SK-N-SH treated with all-trans-retinoic acid at 6 μM for 48 hours (cell line): Measurements from ENCODE around the gene RRAD.

Source experiments
- ATAC-seq: fragments of 200-7000 bp; cut with Tn5 transposase; 3 replicates; pipeline ENCODE4 v1.9.1; 2020; ENCODE audit warnings: mild to moderate bottlenecking, moderate library complexity
- ARNTL ChIP-seq: fragments of 450-650 bp; formaldehyde crosslinking; IDR thresholded peaks from 2 replicates; pipeline ENCODE4 v1.5.0; 2020; ENCODE audit warnings: low read depth, mild to moderate bottlenecking, moderate library complexity, borderline replicate concordance
- BACH2 ChIP-seq: fragments of 250-450 bp; sonication (Bioruptor Pico); IDR thresholded peaks from 2 replicates; pipeline ENCODE4 v1.9.0; 2021; ENCODE audit warnings: mild to moderate bottlenecking, borderline replicate concordance
- CSDC2 ChIP-seq: fragments of 250-450 bp; sonication (Bioruptor Pico); IDR thresholded peaks from 2 replicates; pipeline ENCODE4 v1.5.0; 2020; ENCODE audit warnings: mild to moderate bottlenecking, moderate library complexity
- CSRNP3 ChIP-seq: fragments of 250-450 bp; sonication (Bioruptor Pico); IDR thresholded peaks from 2 replicates; pipeline ENCODE4 v1.5.1; 2021; ENCODE audit warnings: mild to moderate bottlenecking, moderate library complexity
- ESRRG ChIP-seq: fragments of 250-450 bp; sonication (Bioruptor Pico); IDR thresholded peaks from 2 replicates; pipeline ENCODE4 v1.6.1; 2021; ENCODE audit warnings: mild to moderate bottlenecking
- GLIS3 ChIP-seq: fragments of 250-450 bp; sonication (Bioruptor Pico); IDR thresholded peaks from 2 replicates; pipeline ENCODE4 v1.5.0; 2020; ENCODE audit warnings: mild to moderate bottlenecking, moderate library complexity
- ISL1 ChIP-seq: fragments of 250-450 bp; sonication (Bioruptor Pico); IDR thresholded peaks from 2 replicates; pipeline ENCODE4 v2.1.2; 2022; ENCODE audit warnings: mild to moderate bottlenecking, moderate library complexity
- OSR1 ChIP-seq: fragments of 250-450 bp; sonication (Bioruptor Pico); IDR thresholded peaks from 2 replicates; pipeline ENCODE4 v1.8.0; 2022; ENCODE audit warnings: moderate library complexity, mild to moderate bottlenecking, inconsistent platforms
- PPARA ChIP-seq: fragments of 250-450 bp; sonication (Bioruptor Pico); IDR thresholded peaks from 2 replicates; pipeline ENCODE4 v1.5.0; 2020; ENCODE audit warnings: mild to moderate bottlenecking, borderline replicate concordance
- RARB ChIP-seq: fragments of 250-450 bp; sonication (Bioruptor Pico); IDR thresholded peaks from 2 replicates; pipeline ENCODE4 v1.8.0; 2021; ENCODE audit warnings: mild to moderate bottlenecking, moderate library complexity
- SNAI2 ChIP-seq: fragments of 250-450 bp; sonication (Bioruptor Pico); IDR thresholded peaks from 2 replicates; pipeline ENCODE4 v1.5.0; 2020; ENCODE audit warnings: mild to moderate bottlenecking, moderate library complexity
- TCF4 ChIP-seq: fragments of 250-450 bp; sonication (Bioruptor Pico); IDR thresholded peaks from 2 replicates; pipeline ENCODE4 v1.8.0; 2021; ENCODE audit warnings: mild to moderate bottlenecking, moderate library complexity, borderline replicate concordance
- TOX ChIP-seq: fragments of 250-450 bp; sonication (Bioruptor Pico); IDR thresholded peaks from 2 replicates; pipeline ENCODE4 v1.8.0; 2021; ENCODE audit warnings: mild to moderate bottlenecking, moderate library complexity, borderline replicate concordance
- ZFP3 ChIP-seq: fragments of 250-450 bp; sonication (Bioruptor Pico); IDR thresholded peaks from 2 replicates; pipeline ENCODE4 v1.5.0; 2020; ENCODE audit warnings: mild to moderate bottlenecking, moderate library complexity
- ZFP30 ChIP-seq: fragments of 450-650 bp; formaldehyde crosslinking; IDR thresholded peaks from 2 replicates; pipeline ENCODE4 v1.5.0; 2022; ENCODE audit warnings: mild to moderate bottlenecking, moderate library complexity
- ZNF565 ChIP-seq: fragments of 450-650 bp; formaldehyde crosslinking; conservative IDR thresholded peaks from 2 replicates; pipeline ENCODE4 v1.5.0; 2020; ENCODE audit warnings: low read depth, mild to moderate bottlenecking, moderate library complexity
- ZNF70 ChIP-seq: fragments of 450-650 bp; formaldehyde crosslinking; IDR thresholded peaks from 2 replicates; pipeline ENCODE4 v1.5.0; 2020; ENCODE audit warnings: mild to moderate bottlenecking, moderate library complexity
- ZNF8 ChIP-seq: fragments of 450-650 bp; formaldehyde crosslinking; IDR thresholded peaks from 2 replicates; pipeline ENCODE4 v1.5.0; 2020; ENCODE audit warnings: mild to moderate bottlenecking, moderate library complexity
- TF ChIP-seq, protein P1 (sequence below): fragments of 250-450 bp; sonication (Bioruptor Pico); IDR thresholded peaks from 2 replicates; pipeline ENCODE4 v1.8.0; 2020; ENCODE audit warnings: mild to moderate bottlenecking, moderate library complexity, borderline replicate concordance
- TF ChIP-seq, protein P2 (sequence below): fragments of 250-450 bp; sonication (Bioruptor Pico); IDR thresholded peaks from 2 replicates; pipeline ENCODE4 v1.8.0; 2021; ENCODE audit warnings: low read depth, mild to moderate bottlenecking, moderate library complexity, borderline replicate concordance

Gene RRAD

GRCh38 chr16:66970775-66971720 lies 45.7 kb upstream of the RRAD start:
- TF ChIP-seq OSR1 (CRISPR knock-in tag) (no peak), PPARA (CRISPR knock-in tag) (no peak), ZFP30 (CRISPR knock-in tag) (no peak), GLIS3 (CRISPR knock-in tag) (no peak), ZNF70 (CRISPR knock-in tag) (no peak), RARB (CRISPR knock-in tag) (no peak), ESRRG (CRISPR knock-in tag) (no peak), CSDC2 (CRISPR knock-in tag) (no peak), ZFP3 (CRISPR knock-in tag) (no peak), TOX (CRISPR knock-in tag) (no peak), BACH2 (no peak), ZNF8 (CRISPR knock-in tag) (no peak), TCF4 (no peak), CSRNP3 (CRISPR knock-in tag) (no peak), ARNTL (CRISPR knock-in tag) (no peak), SNAI2 (CRISPR knock-in tag) (no peak), ZNF565 (CRISPR knock-in tag) (no peak)
- TF ChIP-seq, protein P1, sequence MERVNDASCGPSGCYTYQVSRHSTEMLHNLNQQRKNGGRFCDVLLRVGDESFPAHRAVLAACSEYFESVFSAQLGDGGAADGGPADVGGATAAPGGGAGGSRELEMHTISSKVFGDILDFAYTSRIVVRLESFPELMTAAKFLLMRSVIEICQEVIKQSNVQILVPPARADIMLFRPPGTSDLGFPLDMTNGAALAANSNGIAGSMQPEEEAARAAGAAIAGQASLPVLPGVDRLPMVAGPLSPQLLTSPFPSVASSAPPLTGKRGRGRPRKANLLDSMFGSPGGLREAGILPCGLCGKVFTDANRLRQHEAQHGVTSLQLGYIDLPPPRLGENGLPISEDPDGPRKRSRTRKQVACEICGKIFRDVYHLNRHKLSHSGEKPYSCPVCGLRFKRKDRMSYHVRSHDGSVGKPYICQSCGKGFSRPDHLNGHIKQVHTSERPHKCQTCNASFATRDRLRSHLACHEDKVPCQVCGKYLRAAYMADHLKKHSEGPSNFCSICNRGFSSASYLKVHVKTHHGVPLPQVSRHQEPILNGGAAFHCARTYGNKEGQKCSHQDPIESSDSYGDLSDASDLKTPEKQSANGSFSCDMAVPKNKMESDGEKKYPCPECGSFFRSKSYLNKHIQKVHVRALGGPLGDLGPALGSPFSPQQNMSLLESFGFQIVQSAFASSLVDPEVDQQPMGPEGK: no peak
- TF ChIP-seq, protein P2, sequence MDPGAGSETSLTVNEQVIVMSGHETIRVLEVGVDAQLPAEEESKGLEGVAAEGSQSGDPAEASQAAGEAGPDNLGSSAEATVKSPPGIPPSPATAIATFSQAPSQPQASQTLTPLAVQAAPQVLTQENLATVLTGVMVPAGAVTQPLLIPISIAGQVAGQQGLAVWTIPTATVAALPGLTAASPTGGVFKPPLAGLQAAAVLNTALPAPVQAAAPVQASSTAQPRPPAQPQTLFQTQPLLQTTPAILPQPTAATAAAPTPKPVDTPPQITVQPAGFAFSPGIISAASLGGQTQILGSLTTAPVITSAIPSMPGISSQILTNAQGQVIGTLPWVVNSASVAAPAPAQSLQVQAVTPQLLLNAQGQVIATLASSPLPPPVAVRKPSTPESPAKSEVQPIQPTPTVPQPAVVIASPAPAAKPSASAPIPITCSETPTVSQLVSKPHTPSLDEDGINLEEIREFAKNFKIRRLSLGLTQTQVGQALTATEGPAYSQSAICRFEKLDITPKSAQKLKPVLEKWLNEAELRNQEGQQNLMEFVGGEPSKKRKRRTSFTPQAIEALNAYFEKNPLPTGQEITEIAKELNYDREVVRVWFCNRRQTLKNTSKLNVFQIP (CRISPR knock-in tag): no peak
- TF ChIP-seq, all 23 proteins: peak for 0

DNA sequence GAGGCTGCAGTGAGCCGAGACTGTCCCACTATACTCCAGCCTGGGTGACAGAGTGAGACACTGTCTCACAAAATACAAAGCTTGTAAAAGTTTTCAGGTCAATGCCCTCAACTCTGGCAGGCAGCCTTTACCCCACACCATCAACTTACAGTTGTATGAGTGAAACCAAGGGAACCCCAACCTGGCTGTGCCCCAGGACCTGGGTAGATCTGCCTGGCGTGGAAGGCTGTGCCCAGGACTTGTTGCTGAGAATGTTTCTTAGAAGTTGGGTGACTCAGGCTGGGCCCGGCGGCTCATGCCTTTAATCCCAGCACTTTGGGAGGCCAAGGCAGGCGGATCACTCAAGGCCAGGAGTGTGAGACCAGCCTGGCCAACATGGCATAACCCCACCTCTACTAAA lies 43.5 kb upstream of the RRAD start:
- TF ChIP-seq ESRRG (CRISPR knock-in tag): no peak
- TF ChIP-seq CSDC2 (CRISPR knock-in tag): no peak
- TF ChIP-seq ZNF70 (CRISPR knock-in tag): no peak
- TF ChIP-seq ZFP30 (CRISPR knock-in tag): no peak
- no peak for TF ChIP-seq GLIS3 (CRISPR knock-in tag)
- TF ChIP-seq, protein P2 (CRISPR knock-in tag): no peak
- TF ChIP-seq PPARA (CRISPR knock-in tag): no peak
- TF ChIP-seq, protein P1: no peak
- no peak for TF ChIP-seq OSR1 (CRISPR knock-in tag)
- TF ChIP-seq ISL1 (CRISPR knock-in tag): no peak
- TF ChIP-seq BACH2: no peak
- TF ChIP-seq TOX (CRISPR knock-in tag): no peak
- TF ChIP-seq ARNTL (CRISPR knock-in tag): no peak
- TF ChIP-seq RARB (CRISPR knock-in tag): no peak
- TF ChIP-seq CSRNP3 (CRISPR knock-in tag): no peak
- no peak for TF ChIP-seq TCF4
- no peak for ATAC-seq

More at GRCh38 chr16:66970775-66971720, 45.7 kb upstream of the RRAD start:
- ATAC-seq: no peak
